Body of pancreas (tissue), 4 donors: ENCODE results near the gene TOX3. TPM values are rescaled to one million over a fixed set of nuclear protein-coding genes. Genes with fewer than 3 reads are reported as not detected.

Source experiments
- ATAC-seq: fragments of 150-250 bp; one replicate; pipeline ENCODE4 v1.9.1; 2016
- DNase-seq, 4 donors: peaks; one replicate each; pipeline ENCODE4 v3.0.0-alpha.2; 2019
- H3K27ac ChIP-seq, 4 donors: fragments of 200-600 bp; sonication (generic); 1 replicate in 3 of 4; 2 replicates in 1 of 4; pipeline versions ENCODE4 v1.5.1 to v1.6.1; 2016 to 2019; ENCODE audit warnings: mild to moderate bottlenecking in 1 of 4, mixed read lengths in 1 of 4, moderate library complexity in 1 of 4
- H3K27me3 ChIP-seq, 2 donors: fragments of 200-600 bp; sonication (generic); one replicate each; pipeline ENCODE4 v1.6.0; 2016; ENCODE audit warnings: mild to moderate bottlenecking in 1 of 2
- H3K36me3 ChIP-seq, 2 donors: fragments of 200-600 bp; sonication (generic); replicated peaks in 1 of 2; 2 replicates each; pipeline ENCODE4 v1.5.1; 2016; ENCODE audit warnings: low read depth in 2 of 2; ENCODE audit not compliant: insufficient read depth in 1 of 2
- H3K4me1 ChIP-seq: fragments of 200-600 bp; sonication (generic); one replicate; pipeline ENCODE4 v1.6.0; 2016
- H3K4me3 ChIP-seq, 2 donors: fragments of 200-600 bp; sonication (generic); 1 replicate in 1 of 2; 2 replicates in 1 of 2; pipeline ENCODE4 v1.5.1; 2016 to 2019
- H3K9me3 ChIP-seq, 3 donors: fragments of 200-600 bp; sonication (generic); 1 replicate in 2 of 3; 2 replicates in 1 of 3; pipeline ENCODE4 v1.5.1; 2016
- POLR2A ChIP-seq, 3 donors: fragments of 450-650 bp; IDR thresholded peaks; one replicate each; pipeline ENCODE4 v1.6.1; 2016; ENCODE audit warnings: antibody characterized with exemption in 3 of 3, mild to moderate bottlenecking in 2 of 3
- WGBS, 2 donors: methylation state at CpG; one replicate each; pipeline ENCODE4 v1.1.5; 2017; 5-methylcytosine and 5-hydroxymethylcytosine counted together
- intact Hi-C: fragments of 100-400 bp; cut with DNase I; formaldehyde crosslinking; loops from one replicate; pipeline ENCODE4 v1.15.1; 2023
- total RNA-seq, 2 donors: library from RNA; depleted of rRNA; stranded (reverse); fragments of >200 nt; gene quantifications; one replicate each; pipeline ENCODE4 v1.1.0, GENCODE V29; 2016
- TF ChIP-seq, protein P1 (sequence below), 7 experiments: fragments of 450-650 bp in 4 of 7; fragments of 200-600 bp in 3 of 7; sonication (generic) in 3 of 7; IDR thresholded peaks; one replicate each; pipeline ENCODE4 v1.5.1; 2016 to 2019; ENCODE audit warnings: antibody characterized with exemption in 7 of 7

The TOX3 gene
- total RNA-seq, 2 donors from 2014 or later, result 1.3 to 5.2 TPM

DNA sequence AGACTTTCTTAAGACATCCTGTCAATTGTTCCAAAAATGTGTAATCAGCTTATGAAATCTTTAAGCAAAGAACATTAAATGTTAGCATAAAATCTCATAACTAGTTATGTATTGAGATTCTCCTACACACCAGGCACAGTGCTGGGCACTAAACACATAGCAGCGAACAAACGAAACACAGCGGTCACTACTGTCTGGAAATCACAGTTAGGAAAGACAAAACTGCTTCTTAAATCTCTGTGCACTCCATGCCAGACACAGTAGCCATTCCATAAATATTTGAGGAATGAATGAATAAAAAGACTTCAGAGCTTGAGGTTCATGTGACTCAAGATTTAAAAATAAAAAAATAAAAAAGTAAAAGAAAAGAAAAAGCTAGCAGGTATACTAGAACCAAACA is 20.1 kb downstream of the TOX3 start:
- ATAC-seq (no peak), DNase-seq (no peak)
- Histone ChIP-seq H3K27me3 (no peaks in the 10 kb centered on the region), H3K9me3 (no peaks in the 10 kb centered on the region), H3K36me3 (no peaks in the 10 kb centered on the region), H3K27ac (no peak overlapping the region), H3K4me3 (no peak overlapping the region), H3K4me1 (no peaks in the 10 kb centered on the region)
- WGBS, 2 donors, result 95 to 97% methylated on average over 3 of the region's 3 CpGs
- TF ChIP-seq, protein P1, sequence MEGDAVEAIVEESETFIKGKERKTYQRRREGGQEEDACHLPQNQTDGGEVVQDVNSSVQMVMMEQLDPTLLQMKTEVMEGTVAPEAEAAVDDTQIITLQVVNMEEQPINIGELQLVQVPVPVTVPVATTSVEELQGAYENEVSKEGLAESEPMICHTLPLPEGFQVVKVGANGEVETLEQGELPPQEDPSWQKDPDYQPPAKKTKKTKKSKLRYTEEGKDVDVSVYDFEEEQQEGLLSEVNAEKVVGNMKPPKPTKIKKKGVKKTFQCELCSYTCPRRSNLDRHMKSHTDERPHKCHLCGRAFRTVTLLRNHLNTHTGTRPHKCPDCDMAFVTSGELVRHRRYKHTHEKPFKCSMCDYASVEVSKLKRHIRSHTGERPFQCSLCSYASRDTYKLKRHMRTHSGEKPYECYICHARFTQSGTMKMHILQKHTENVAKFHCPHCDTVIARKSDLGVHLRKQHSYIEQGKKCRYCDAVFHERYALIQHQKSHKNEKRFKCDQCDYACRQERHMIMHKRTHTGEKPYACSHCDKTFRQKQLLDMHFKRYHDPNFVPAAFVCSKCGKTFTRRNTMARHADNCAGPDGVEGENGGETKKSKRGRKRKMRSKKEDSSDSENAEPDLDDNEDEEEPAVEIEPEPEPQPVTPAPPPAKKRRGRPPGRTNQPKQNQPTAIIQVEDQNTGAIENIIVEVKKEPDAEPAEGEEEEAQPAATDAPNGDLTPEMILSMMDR (IDR thresholded peaks at IDR 0.05), result no peak
- no peak for TF ChIP-seq POLR2A (IDR thresholded peaks at IDR 0.05)
- intact Hi-C loops, result no loop called here

DNA sequence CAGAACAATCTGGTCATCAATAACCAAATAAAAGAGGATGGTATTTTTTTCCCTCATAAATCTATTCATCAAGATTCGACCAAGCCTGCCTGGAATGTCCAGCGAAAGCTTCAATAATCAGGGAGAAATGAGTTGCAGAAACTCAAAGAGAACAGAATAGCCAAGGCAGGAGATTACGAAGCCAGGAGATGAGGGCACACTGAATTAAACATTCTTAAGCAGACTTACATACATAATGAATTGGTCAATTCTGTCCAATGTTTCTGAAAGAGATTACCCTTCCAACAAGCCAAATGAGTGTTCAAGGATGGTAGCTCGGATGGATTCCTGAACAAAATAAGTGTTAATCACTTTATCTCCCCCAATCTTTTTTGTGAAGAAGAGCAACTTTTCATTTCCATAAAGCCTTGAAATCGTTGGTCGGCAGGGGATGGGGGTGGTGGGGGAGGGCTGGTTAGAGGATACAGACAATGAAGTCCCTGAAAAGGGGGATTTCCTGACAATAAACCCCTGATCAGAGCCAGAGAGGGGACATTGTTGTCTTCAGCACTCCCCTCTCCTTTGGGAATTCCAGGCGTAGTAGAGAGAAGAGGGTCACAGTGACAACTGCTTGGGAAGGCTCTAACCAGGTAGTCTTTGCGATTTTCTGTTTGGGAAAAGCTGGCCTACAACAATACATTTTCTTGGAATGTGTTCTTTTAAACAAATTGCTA is 20.7 kb downstream of the TOX3 start:
- no peaks in the 10 kb centered on the region for H3K27me3 ChIP-seq
- DNase-seq (no peak), ATAC-seq (no peak)
- H3K9me3 ChIP-seq, result no peaks in the 10 kb centered on the region
- H3K4me1 ChIP-seq, result no peaks in the 10 kb centered on the region
- no peak overlapping the region for H3K4me3 ChIP-seq
- no peak overlapping the region for H3K27ac ChIP-seq
- intact Hi-C loops, result no loop called here
- no peak for TF ChIP-seq POLR2A (IDR thresholded peaks at IDR 0.05)
- TF ChIP-seq, protein P1 (IDR thresholded peaks at IDR 0.05), result no peak
- H3K36me3 ChIP-seq, result no peaks in the 10 kb centered on the region
- 77 to 79% methylated on average over 8 of the region's 8 CpGs for WGBS, 2 donors

DNA sequence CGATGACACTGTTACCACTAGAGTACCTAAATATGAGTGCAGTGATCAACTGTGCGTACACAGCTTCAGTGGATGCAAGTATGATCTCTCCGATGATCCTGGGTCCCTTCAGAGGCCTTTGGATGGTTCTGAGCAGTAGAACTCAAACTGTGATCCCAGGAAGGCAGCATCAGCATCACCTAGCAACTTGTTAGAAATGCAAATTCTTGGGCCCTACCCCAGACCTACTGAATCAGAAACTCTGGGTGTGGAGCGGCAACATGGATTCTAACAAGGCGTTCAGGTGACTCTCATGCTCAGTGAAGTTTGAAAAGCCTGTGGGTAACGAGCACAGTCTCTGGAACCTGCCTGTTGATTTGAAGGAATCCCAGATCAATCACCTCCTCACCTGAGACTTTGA is 25.4 kb downstream of the TOX3 start:
- H3K4me1 ChIP-seq, result peaks cover 4% of the 10 kb centered on the region
- DNase-seq (no peak), ATAC-seq (no peak)
- no peaks in the 10 kb centered on the region for H3K36me3 ChIP-seq
- H3K9me3 ChIP-seq, result no peaks in the 10 kb centered on the region
- intact Hi-C loops, result no loop called here
- TF ChIP-seq, protein P1 (IDR thresholded peaks at IDR 0.05), result no peak
- TF ChIP-seq POLR2A (IDR thresholded peaks at IDR 0.05), result no peak
- no peaks in the 10 kb centered on the region for H3K27me3 ChIP-seq
- no peak overlapping the region for H3K27ac ChIP-seq
- WGBS, 2 donors, result 92 to 97% methylated on average over 6 of the region's 6 CpGs
- no peak overlapping the region for H3K4me3 ChIP-seq

DNA sequence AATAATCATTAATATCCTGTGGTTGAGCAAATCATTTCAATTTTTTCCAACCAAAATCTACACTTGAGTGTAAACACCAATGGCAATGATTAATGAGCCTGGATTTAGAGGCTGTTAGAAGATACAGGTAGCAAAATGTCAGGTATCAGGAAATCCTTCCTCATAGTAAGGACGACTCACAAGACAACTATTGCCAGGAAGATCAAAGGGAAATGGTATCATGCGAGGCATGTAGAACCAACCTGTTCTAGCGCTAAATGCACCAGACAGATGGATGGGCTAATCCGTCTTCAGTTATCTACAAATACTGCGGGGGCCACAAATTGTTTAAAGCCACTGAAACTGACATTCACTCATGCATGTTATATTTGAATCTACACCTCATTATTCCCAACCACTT is 28.1 kb downstream of the TOX3 start:
- WGBS, 2 donors, result 85 to 87% methylated on average over 5 of the region's 5 CpGs
- Histone ChIP-seq H3K4me3 (no peak overlapping the region), H3K27me3 (no peaks in the 10 kb centered on the region), H3K4me1 (peaks cover 4% of the 10 kb centered on the region), H3K9me3 (no peaks in the 10 kb centered on the region), H3K36me3 (no peaks in the 10 kb centered on the region), H3K27ac (no peak overlapping the region)
- no peak for TF ChIP-seq POLR2A (IDR thresholded peaks at IDR 0.05)
- TF ChIP-seq, protein P1 (IDR thresholded peaks at IDR 0.05), result no peak
- DNase-seq (no peak), ATAC-seq (no peak)
- intact Hi-C loops, result no loop called here

DNA sequence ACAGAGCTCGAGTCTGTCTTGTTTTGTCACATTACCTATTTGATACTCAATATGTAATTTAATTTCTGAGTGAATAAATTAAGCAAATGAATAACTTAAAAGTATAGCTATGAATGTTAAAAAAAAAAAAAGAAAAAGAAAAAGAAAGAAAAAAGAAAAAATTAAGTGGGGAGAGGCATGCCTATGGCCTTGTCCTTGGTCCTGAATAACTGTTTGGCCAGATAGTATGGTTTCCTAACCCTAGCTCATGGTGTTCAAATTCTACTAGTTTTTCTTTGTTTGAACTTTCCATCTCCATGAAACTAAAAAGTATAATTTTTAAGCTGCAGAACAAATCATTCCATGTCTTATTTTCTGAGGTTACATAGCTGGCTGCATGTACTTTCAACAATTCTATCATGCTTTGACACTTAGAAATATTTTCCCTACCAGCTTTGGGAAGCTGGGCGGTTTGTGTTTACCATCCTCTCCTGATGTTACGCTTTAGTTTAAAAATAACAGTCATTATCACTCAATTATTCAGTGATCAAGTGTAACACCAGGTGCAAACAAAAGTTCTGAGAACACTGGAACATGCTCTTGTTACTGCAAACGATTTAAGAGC is 31.8 kb downstream of the TOX3 start:
- Histone ChIP-seq H3K27ac (no peak overlapping the region), H3K36me3 (no peaks in the 10 kb centered on the region), H3K4me3 (no peak overlapping the region), H3K27me3 (no peaks in the 10 kb centered on the region), H3K4me1 (peaks cover under 1% of the 10 kb centered on the region), H3K9me3 (no peaks in the 10 kb centered on the region)
- ATAC-seq (no peak), DNase-seq (no peak)
- 61 to 65% methylated on average over 4 of the region's 4 CpGs for WGBS, 2 donors
- TF ChIP-seq, protein P1 (IDR thresholded peaks at IDR 0.05), result no peak
- TF ChIP-seq POLR2A (IDR thresholded peaks at IDR 0.05), result no peak
- intact Hi-C loops, result no loop called here
